A172 (cell line): ENCODE results near the gene PKNOX2. TPM values are rescaled to one million over a fixed set of nuclear protein-coding genes. Genes with fewer than 3 reads are reported as not detected.
A peak's percentile ranks its signal among the peaks of the same experiment; 100 is the strongest.

ENCODE experiments used
- DNase-seq: peaks from one replicate; pipeline ENCODE4 v3.0.0-alpha.2; 2015; ENCODE audit warnings: low spot score
- total RNA-seq: library from RNA; depleted of rRNA; stranded (reverse); fragments of >200 nt; shearing (Covaris generic); gene quantifications from 2 replicates; pipeline ENCODE4 v1.2.3, GENCODE V29; 2014

PKNOX2 gene
- total RNA-seq, 1 experiment from 2014 or later, result not detected

GRCh38 chr11:125337836-125338834 lies 173.6 kb downstream of the PKNOX2 start:
- no peak for DNase-seq

- no peak for DNase-seq
These were observed 174.6 kb downstream of the PKNOX2 start for GRCh38 chr11:125338886-125339811.

- DNase-seq, result no peak
These were observed 177.1 kb downstream of the PKNOX2 start for GRCh38 chr11:125341676-125342075.

GRCh38 chr11:125342281-125342930 lies 177.9 kb downstream of the PKNOX2 start:
- DNase-seq, result no peak

- DNase-seq, result no peak
These were observed 178.7 kb downstream of the PKNOX2 start for GRCh38 chr11:125343086-125343717.

GRCh38 chr11:125343718-125344131 lies 179.2 kb downstream of the PKNOX2 start:
- DNase-seq, result no peak

GRCh38 chr11:125344846-125345420 lies 180.4 kb downstream of the PKNOX2 start:
- DNase-seq, result no peak

GRCh38 chr11:125345421-125346178 lies 181.0 kb downstream of the PKNOX2 start:
- DNase-seq, result peak; percentile 28

GRCh38 chr11:125346179-125346530 lies 181.6 kb downstream of the PKNOX2 start:
- no peak for DNase-seq

GRCh38 chr11:125346565-125347260 lies 182.2 kb downstream of the PKNOX2 start:
- DNase-seq, result no peak

- DNase-seq, result no peak
These were observed 182.7 kb downstream of the PKNOX2 start for GRCh38 chr11:125347261-125347585.

GRCh38 chr11:125348141-125348651 lies 183.6 kb downstream of the PKNOX2 start:
- DNase-seq, result no peak

GRCh38 chr11:125348674-125349309 lies 184.2 kb downstream of the PKNOX2 start:
- no peak for DNase-seq

- DNase-seq, result no peak
These were observed 185.9 kb downstream of the PKNOX2 start for GRCh38 chr11:125350206-125351032.

GRCh38 chr11:125351033-125351867 lies 186.7 kb downstream of the PKNOX2 start:
- DNase-seq, result no peak

GRCh38 chr11:125351868-125352250 lies 187.3 kb downstream of the PKNOX2 start:
- no peak for DNase-seq

- no peak for DNase-seq
These were observed 192.2 kb downstream of the PKNOX2 start for GRCh38 chr11:125356797-125357196.
